HK-2 (cell line): ENCODE data around the gene SHC4.
A peak's percentile ranks its signal among the peaks of the same experiment; 100 is the strongest.
"Not testable (repeated sequence)": the region's sequence is repeated elsewhere in the genome, so short reads cannot be mapped to it uniquely, and the experiment has no call there.

Experiments
- DNase-seq: peaks from one replicate; pipeline ENCODE4 v3.0.0-alpha.2; 2018; ENCODE audit not compliant: unreplicated experiment

Gene SHC4

GRCh38 chr15:48963524-48964113 lies at the start of gene SHC4:
TSS of gene SHC4 (minus strand) at chr15:48963919. CDS start at chr15:48963015, 904 bp downstream.
- DNase-seq, result peak; percentile 55

GRCh38 chr15:48999314-48999713 lies 35.6 kb upstream of the SHC4 start:
- no peak for DNase-seq

GRCh38 chr15:48996276-48996675 lies 32.6 kb upstream of the SHC4 start:
- DNase-seq, result no peak

- no peak for DNase-seq
Observed at GRCh38 chr15:48993380-48993779, 29.7 kb upstream of the SHC4 start.

GRCh38 chr15:48992545-48992944 lies 28.8 kb upstream of the SHC4 start:
- DNase-seq, result no peak

- DNase-seq, result no peak
Observed at GRCh38 chr15:48992096-48992495, 28.4 kb upstream of the SHC4 start.

- no peak for DNase-seq
Observed at GRCh38 chr15:48989170-48989569, 25.5 kb upstream of the SHC4 start.

- DNase-seq, result no peak
Observed at GRCh38 chr15:48987142-48987541, 23.4 kb upstream of the SHC4 start.

- DNase-seq, result no peak
Observed at GRCh38 chr15:48986240-48986639, 22.5 kb upstream of the SHC4 start.

- no peak for DNase-seq
Observed at GRCh38 chr15:48985516-48985915, 21.8 kb upstream of the SHC4 start.

- DNase-seq, result no peak
Observed at GRCh38 chr15:48984811-48985352, 21.2 kb upstream of the SHC4 start.

GRCh38 chr15:48984021-48984710 lies 20.4 kb upstream of the SHC4 start:
- DNase-seq, result no peak

GRCh38 chr15:48983300-48983699 lies 19.6 kb upstream of the SHC4 start:
- DNase-seq, result no peak

- DNase-seq, result no peak
Observed at GRCh38 chr15:48981941-48982340, 18.2 kb upstream of the SHC4 start.

- DNase-seq, result no peak
Observed at GRCh38 chr15:48978638-48979037, 14.9 kb upstream of the SHC4 start.

- no peak for DNase-seq
Observed at GRCh38 chr15:48976444-48977088, 12.8 kb upstream of the SHC4 start.

- peak; percentile 66 for DNase-seq
Observed at GRCh38 chr15:48975472-48976419, 12.0 kb upstream of the SHC4 start.

GRCh38 chr15:48974882-48975281 lies 11.2 kb upstream of the SHC4 start:
- no peak for DNase-seq

- no peak for DNase-seq
Observed at GRCh38 chr15:48972750-48973503, 9.2 kb upstream of the SHC4 start.

- DNase-seq, result not testable (repeated sequence)
Observed at GRCh38 chr15:48970926-48971325, 7.2 kb upstream of the SHC4 start.

- DNase-seq, result no peak
Observed at GRCh38 chr15:48968066-48968465, 4.3 kb upstream of the SHC4 start.
